Mesothelial cell of epicardium (in vitro differentiated cells): Measurements from ENCODE around the gene PHKG1. TPM values are rescaled to one million over a fixed set of nuclear protein-coding genes. Genes with fewer than 3 reads are reported as not detected.
"Not testable (repeated sequence)": the region's sequence is repeated elsewhere in the genome, so short reads cannot be mapped to it uniquely, and the experiment has no call there.

Source experiments
- DNase-seq, 2 experiments: peaks; one replicate each; pipeline ENCODE4 v3.0.0; 2021; ENCODE audit warnings: low spot score in 2 of 2; ENCODE audit not compliant: unreplicated experiment in 2 of 2
- H3K27ac Mint-ChIP-seq: 2 replicates; pipeline ENCODE4 v1.8.0; 2021; ENCODE audit warnings: mixed read lengths
- H3K27me3 Mint-ChIP-seq: 2 replicates; pipeline ENCODE4 v1.8.0; 2021; ENCODE audit warnings: low read depth, mixed read lengths
- H3K36me3 Mint-ChIP-seq: 2 replicates; pipeline ENCODE4 v1.8.0; 2021; ENCODE audit warnings: mixed read lengths
- H3K4me1 Mint-ChIP-seq: 2 replicates; pipeline ENCODE4 v1.8.0; 2021; ENCODE audit warnings: mixed read lengths
- H3K4me3 Mint-ChIP-seq: 2 replicates; pipeline ENCODE4 v1.8.0; 2021; ENCODE audit warnings: mild to moderate bottlenecking, moderate library complexity, mixed read lengths
- H3K9me3 Mint-ChIP-seq: 2 replicates; pipeline ENCODE4 v1.8.0; 2021; ENCODE audit warnings: mixed read lengths
- CTCF ChIP-seq: fragments of 200-600 bp; sonication (generic); IDR thresholded peaks from one replicate; pipeline ENCODE4 v1.5.0; 2021; ENCODE audit warnings: antibody characterized with exemption; ENCODE audit not compliant: unreplicated experiment
- total RNA-seq: library from RNA; stranded (reverse); gene quantifications from 3 replicates; pipeline ENCODE4 v1.2.1, GENCODE V29; 2021

Gene PHKG1
- total RNA-seq, result 1.7 to 2.6 TPM (median 2.6 TPM) in 3 replicates

- Mint-ChIP-seq H3K27ac (peak within 1 kb of the TSS; percentile 34), H3K27me3 (no peaks in the 10 kb centered on the region), H3K9me3 (no peaks in the 10 kb centered on the region), H3K4me1 (peaks cover 3% of the 10 kb centered on the region), H3K36me3 (peaks cover 8% of the 10 kb centered on the region), H3K4me3 (no peak within 1 kb of the TSS)
- no peak for DNase-seq
- TF ChIP-seq CTCF, result no peak
Measured at GRCh38 chr7:56092789-56093531, at the start of gene PHKG1. Gene PHKG1, minus strand, starts transcription at chr7:56092952. Its CDS starts 4,011 bp downstream, at chr7:56088941.

GRCh38 chr7:56131062-56131461 lies 38.3 kb upstream of the PHKG1 start:
- H3K27me3 Mint-ChIP-seq, H3K4me1 Mint-ChIP-seq, DNase-seq, H3K4me3 Mint-ChIP-seq, H3K36me3 Mint-ChIP-seq, H3K27ac Mint-ChIP-seq: not testable (repeated sequence)
- H3K9me3 Mint-ChIP-seq, result peaks cover 31% of the 10 kb centered on the region

- peaks cover 36% of the 10 kb centered on the region for H3K9me3 Mint-ChIP-seq
- no peaks in the 10 kb centered on the region for H3K27me3 Mint-ChIP-seq
- TF ChIP-seq CTCF, result no peak
- H3K36me3 Mint-ChIP-seq, result no peaks in the 10 kb centered on the region
- H3K4me3 Mint-ChIP-seq, result no peak overlapping the region
- no peak for DNase-seq
- H3K27ac Mint-ChIP-seq, result no peak overlapping the region
- H3K4me1 Mint-ChIP-seq, result no peaks in the 10 kb centered on the region
Measured at GRCh38 chr7:56127241-56127975, 34.7 kb upstream of the PHKG1 start.

- DNase-seq, result no peak
- peaks cover 35% of the 10 kb centered on the region for H3K9me3 Mint-ChIP-seq
- H3K27me3 Mint-ChIP-seq, result no peaks in the 10 kb centered on the region
- no peak overlapping the region for H3K4me3 Mint-ChIP-seq
- H3K4me1 Mint-ChIP-seq, result no peaks in the 10 kb centered on the region
- no peak for TF ChIP-seq CTCF
- no peak overlapping the region for H3K27ac Mint-ChIP-seq
- no peaks in the 10 kb centered on the region for H3K36me3 Mint-ChIP-seq
Measured at GRCh38 chr7:56125831-56126230, 33.1 kb upstream of the PHKG1 start.

GRCh38 chr7:56124981-56125380 lies 32.2 kb upstream of the PHKG1 start:
- DNase-seq, result no peak
- H3K27ac Mint-ChIP-seq, result no peak overlapping the region
- no peaks in the 10 kb centered on the region for H3K4me1 Mint-ChIP-seq
- TF ChIP-seq CTCF, result no peak
- H3K27me3 Mint-ChIP-seq, result no peaks in the 10 kb centered on the region
- no peaks in the 10 kb centered on the region for H3K36me3 Mint-ChIP-seq
- no peak overlapping the region for H3K4me3 Mint-ChIP-seq
- H3K9me3 Mint-ChIP-seq, result peaks cover 36% of the 10 kb centered on the region

GRCh38 chr7:56121440-56121839 lies 28.7 kb upstream of the PHKG1 start:
- Mint-ChIP-seq H3K9me3 (peaks cover 47% of the 10 kb centered on the region), H3K36me3 (no peaks in the 10 kb centered on the region), H3K27me3 (no peaks in the 10 kb centered on the region), H3K4me3 (no peak overlapping the region), H3K27ac (no peak overlapping the region), H3K4me1 (no peaks in the 10 kb centered on the region)
- no peak for TF ChIP-seq CTCF
- no peak for DNase-seq
